Lower leg skin (tissue), 3 donors: Measurements from ENCODE around the gene A3GALT2.

Source experiments
- POLR2A ChIP-seq, 2 donors: fragments of 450-650 bp; IDR thresholded peaks; one replicate each; pipeline ENCODE4 v1.6.1; 2016 to 2017; ENCODE audit warnings: antibody characterized with exemption in 2 of 2, mild to moderate bottlenecking in 1 of 2, moderate library complexity in 1 of 2
- TF ChIP-seq, protein P1 (sequence below), 3 donors: fragments of 450-650 bp; IDR thresholded peaks; one replicate each; pipeline ENCODE4 v1.5.1; 2016; ENCODE audit warnings: antibody characterized with exemption in 3 of 3, mild to moderate bottlenecking in 3 of 3, moderate library complexity in 2 of 3

DNA sequence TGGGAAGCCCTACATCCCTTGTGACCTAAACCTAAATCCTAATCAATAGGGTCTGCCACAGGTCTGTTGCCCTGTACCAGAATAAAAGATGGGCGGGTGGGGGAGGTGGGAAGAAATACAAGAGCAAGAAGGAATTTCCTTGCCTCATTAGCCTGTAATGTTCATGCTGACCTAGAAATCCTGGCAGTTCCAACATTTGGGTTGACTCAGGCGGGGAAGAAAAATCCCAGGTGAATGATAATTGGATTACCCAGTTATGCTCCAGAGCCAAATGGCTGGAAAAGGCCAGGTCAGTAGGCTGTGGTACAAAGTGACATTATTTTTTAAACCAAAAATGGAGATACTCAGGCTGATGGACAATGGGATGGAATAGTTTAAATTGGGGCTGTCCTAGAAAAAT is 27.3 kb upstream of the A3GALT2 start:
- TF ChIP-seq, protein P1, sequence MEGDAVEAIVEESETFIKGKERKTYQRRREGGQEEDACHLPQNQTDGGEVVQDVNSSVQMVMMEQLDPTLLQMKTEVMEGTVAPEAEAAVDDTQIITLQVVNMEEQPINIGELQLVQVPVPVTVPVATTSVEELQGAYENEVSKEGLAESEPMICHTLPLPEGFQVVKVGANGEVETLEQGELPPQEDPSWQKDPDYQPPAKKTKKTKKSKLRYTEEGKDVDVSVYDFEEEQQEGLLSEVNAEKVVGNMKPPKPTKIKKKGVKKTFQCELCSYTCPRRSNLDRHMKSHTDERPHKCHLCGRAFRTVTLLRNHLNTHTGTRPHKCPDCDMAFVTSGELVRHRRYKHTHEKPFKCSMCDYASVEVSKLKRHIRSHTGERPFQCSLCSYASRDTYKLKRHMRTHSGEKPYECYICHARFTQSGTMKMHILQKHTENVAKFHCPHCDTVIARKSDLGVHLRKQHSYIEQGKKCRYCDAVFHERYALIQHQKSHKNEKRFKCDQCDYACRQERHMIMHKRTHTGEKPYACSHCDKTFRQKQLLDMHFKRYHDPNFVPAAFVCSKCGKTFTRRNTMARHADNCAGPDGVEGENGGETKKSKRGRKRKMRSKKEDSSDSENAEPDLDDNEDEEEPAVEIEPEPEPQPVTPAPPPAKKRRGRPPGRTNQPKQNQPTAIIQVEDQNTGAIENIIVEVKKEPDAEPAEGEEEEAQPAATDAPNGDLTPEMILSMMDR (IDR thresholded peaks at IDR 0.05), result no peak
- TF ChIP-seq POLR2A (IDR thresholded peaks at IDR 0.05), result no peak
